Activated T-cell treated with anti-CD3 and anti-CD28 coated beads for 4 hours (primary cell): ENCODE measurements around the gene GALNT17.
"Not testable (repeated sequence)": the region's sequence is repeated elsewhere in the genome, so short reads cannot be mapped to it uniquely, and the experiment has no call there.

Source experiments
- DNase-seq: peaks from one replicate; pipeline ENCODE4 v3.0.0-alpha.2; 2020

GALNT17 gene

GRCh38 chr7:71584256-71584655, 452.3 kb downstream of the GALNT17 start:
- DNase-seq, result no peak

- DNase-seq, result no peak
Measured at GRCh38 chr7:71591876-71592275, 459.9 kb downstream of the GALNT17 start.

GRCh38 chr7:71592388-71592787, 460.4 kb downstream of the GALNT17 start:
- DNase-seq, result not testable (repeated sequence)

- DNase-seq, result no peak
Measured at GRCh38 chr7:71594736-71595135, 462.8 kb downstream of the GALNT17 start.

- DNase-seq, result no peak
Measured at GRCh38 chr7:71595176-71595575, 463.2 kb downstream of the GALNT17 start.

- no peak for DNase-seq
Measured at GRCh38 chr7:71598553-71598952, 466.6 kb downstream of the GALNT17 start.

GRCh38 chr7:71601851-71602250, 469.9 kb downstream of the GALNT17 start:
- no peak for DNase-seq

GRCh38 chr7:71604818-71605414, 473.0 kb downstream of the GALNT17 start:
- DNase-seq, result no peak

GRCh38 chr7:71611986-71612385, 480.0 kb downstream of the GALNT17 start:
- no peak for DNase-seq

GRCh38 chr7:71612911-71613310, 481.0 kb downstream of the GALNT17 start:
- DNase-seq, result no peak

- no peak for DNase-seq
Measured at GRCh38 chr7:71613313-71613712, 481.4 kb downstream of the GALNT17 start.

GRCh38 chr7:71615017-71615416, 483.1 kb downstream of the GALNT17 start:
- no peak for DNase-seq

GRCh38 chr7:71616217-71616616, 484.3 kb downstream of the GALNT17 start:
- DNase-seq, result no peak

GRCh38 chr7:71618278-71618677, 486.3 kb downstream of the GALNT17 start:
- DNase-seq, result no peak

- DNase-seq, result no peak
Measured at GRCh38 chr7:71625545-71625944, 493.6 kb downstream of the GALNT17 start.

- no peak for DNase-seq
Measured at GRCh38 chr7:71626206-71626605, 494.3 kb downstream of the GALNT17 start.

- DNase-seq, result no peak
Measured at GRCh38 chr7:71627651-71628050, 495.7 kb downstream of the GALNT17 start.

- no peak for DNase-seq
Measured at GRCh38 chr7:71630516-71630915, 498.6 kb downstream of the GALNT17 start.

- no peak for DNase-seq
Measured at GRCh38 chr7:71633551-71634008, 501.6 kb downstream of the GALNT17 start.

GRCh38 chr7:71635849-71636248, 503.9 kb downstream of the GALNT17 start:
- DNase-seq, result not testable (repeated sequence)

- no peak for DNase-seq
Measured at GRCh38 chr7:71636329-71636728, 504.4 kb downstream of the GALNT17 start.

GRCh38 chr7:71637578-71637977, 505.6 kb downstream of the GALNT17 start:
- DNase-seq, result no peak

GRCh38 chr7:71638108-71638507, 506.2 kb downstream of the GALNT17 start:
- no peak for DNase-seq

- no peak for DNase-seq
Measured at GRCh38 chr7:71639382-71640085, 507.6 kb downstream of the GALNT17 start.

- DNase-seq, result not testable (repeated sequence)
Measured at GRCh38 chr7:71643031-71643430, 511.1 kb downstream of the GALNT17 start.
